CD4-positive, alpha-beta T cell treated with Interleukin-4 for 1 hour (primary cell): ENCODE data around the gene ABHD3.
A peak's percentile ranks its signal among the peaks of the same experiment; 100 is the strongest.
"Not testable (repeated sequence)": the region's sequence is repeated elsewhere in the genome, so short reads cannot be mapped to it uniquely, and the experiment has no call there.

Source experiments
- DNase-seq, 2 donors: peaks; one replicate each; pipeline ENCODE4 v3.0.0-alpha.2; 2020 to 2022

The ABHD3 gene

GRCh38 chr18:21638822-21639221, 65.8 kb downstream of the ABHD3 start:
- no peak for DNase-seq

- DNase-seq, result no peak
Measured at GRCh38 chr18:21636769-21637168, 67.8 kb downstream of the ABHD3 start.

DNA sequence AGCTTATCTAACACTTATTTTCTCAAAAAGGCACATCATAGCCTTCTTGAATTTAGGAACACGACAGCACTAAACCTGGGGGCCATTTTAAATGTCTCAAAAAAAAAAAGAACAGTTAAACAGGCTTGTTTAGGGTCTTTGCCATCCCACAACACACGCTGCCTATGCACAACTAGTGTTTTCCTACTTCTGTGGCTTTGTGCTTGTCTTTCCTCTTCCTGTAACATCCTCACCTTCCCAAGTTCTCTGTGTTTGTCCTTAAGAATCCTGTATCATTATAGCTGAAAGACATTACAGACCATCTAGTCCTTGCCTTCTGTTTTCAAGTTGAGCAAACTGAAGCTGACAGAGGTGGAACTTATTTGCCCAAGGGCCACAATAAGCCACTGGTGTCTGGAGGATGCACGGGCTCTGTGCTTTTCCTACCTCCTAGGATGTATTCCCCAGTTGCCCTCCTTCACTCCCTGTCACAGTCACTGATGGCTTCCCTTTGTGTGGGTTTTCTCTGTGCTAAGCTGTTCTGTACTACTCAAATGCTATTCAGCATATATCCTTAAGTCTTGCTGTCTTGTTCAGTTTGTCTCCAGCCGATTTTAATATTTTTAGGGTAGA, 69.9 kb downstream of the ABHD3 start:
- DNase-seq, result no peak

GRCh38 chr18:21632393-21632792, 72.2 kb downstream of the ABHD3 start:
- DNase-seq, result no peak

DNA sequence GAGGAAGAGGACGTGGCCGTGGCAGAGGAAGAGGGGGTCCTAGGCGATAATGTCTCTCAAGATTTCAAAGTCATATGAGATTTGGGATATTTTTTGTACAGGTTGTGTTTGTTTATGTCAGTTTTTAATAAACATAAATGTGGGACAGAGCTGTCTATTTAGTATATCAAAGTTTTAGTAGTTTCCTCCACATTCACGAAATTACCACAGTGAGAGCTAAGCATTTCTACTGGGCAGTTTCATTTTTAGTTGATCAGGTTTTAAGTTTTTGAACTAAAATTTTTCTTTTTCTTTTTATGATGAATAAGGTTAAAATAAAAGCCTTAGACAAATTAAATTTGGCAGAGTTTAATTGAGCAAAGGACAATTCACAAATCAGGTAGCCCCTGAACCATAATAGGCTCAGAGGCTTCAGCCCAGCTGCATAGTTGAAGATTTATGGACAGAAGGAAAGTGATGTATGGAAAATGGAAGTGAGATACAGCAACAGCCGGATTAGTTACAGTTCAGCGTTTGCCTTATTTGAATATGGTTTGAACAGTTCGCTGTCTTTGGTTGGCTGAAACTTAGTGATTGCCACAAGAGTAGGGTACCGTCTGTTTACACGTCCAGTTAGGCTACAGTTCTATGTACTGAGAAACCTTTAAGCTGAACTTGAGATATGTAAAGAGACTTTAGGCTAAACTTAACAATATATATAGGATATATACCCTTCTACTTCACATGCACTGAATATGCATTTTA, 75.3 kb downstream of the ABHD3 start:
- no peak for DNase-seq

- DNase-seq, result not testable (repeated sequence)
Measured at GRCh38 chr18:21621640-21622039, 82.9 kb downstream of the ABHD3 start.

- peak; percentile 88 to 91 for DNase-seq
Measured at GRCh38 chr18:21612125-21613039, 92.2 kb downstream of the ABHD3 start, which contains the start of gene SNRPD1. Gene SNRPD1, plus strand, starts transcription at chr18:21612314. Its CDS starts 116 bp downstream, at chr18:21612430.

GRCh38 chr18:21611401-21612124, 93.0 kb downstream of the ABHD3 start:
- DNase-seq, result not testable (repeated sequence)

- DNase-seq, result no peak
Measured at GRCh38 chr18:21605213-21605612, 99.4 kb downstream of the ABHD3 start.

DNA sequence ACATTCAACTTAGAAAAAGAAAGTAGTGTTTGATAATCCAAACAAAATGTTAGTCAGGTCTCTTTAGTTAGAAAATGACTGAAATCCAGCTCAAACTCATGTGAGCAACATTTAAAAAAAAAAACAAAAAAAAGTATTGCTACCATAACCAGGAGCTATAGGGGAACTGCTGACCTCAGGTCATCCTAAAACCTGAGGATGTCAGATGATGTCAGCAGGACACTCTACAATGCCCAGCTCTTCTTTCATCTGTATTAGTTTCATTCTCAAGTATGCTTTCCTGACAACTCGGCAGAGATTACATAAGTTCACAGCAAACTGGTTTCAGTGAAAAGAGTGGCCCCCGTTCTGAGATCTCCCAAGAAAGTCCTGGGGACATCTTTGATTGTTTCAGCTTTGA, 99.9 kb downstream of the ABHD3 start:
- DNase-seq, result no peak

GRCh38 chr18:21602299-21602587, 102.3 kb downstream of the ABHD3 start:
- DNase-seq, result peak; percentile 30 to 55
